NCI-H82 treated with DMSO at 0.1 percent for 48 hours (cell line): ENCODE results near the gene ANKRD63.

ENCODE experiments used
- DNase-seq: peaks from one replicate; lab custom pipeline; 2025; ENCODE audit not compliant: unreplicated experiment; lab: John Stamatoyannopoulos, UW

Gene ANKRD63

GRCh38 chr15:40243126-40243810 is 39.6 kb downstream of the ANKRD63 start:
- no peak for DNase-seq

DNA sequence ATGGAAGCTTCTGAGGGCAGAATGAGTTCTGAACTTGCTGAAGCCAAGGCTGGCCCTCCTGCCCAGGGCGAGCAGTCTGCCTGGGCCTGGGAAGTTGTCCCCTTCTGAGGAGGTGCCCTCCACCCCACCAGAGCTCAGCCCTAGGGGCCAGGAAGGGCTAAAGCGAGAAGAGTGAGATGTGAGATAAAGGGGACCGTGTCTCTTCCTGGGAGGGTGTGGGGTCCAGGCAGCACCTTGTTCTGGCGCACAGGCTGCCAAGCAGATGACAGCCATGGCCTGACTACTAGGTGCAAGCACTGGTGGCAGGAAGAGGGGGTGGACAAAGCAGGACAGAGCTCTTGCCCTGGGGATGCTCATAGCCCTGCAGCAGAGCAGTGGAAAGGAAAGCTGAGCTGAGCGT is 40.3 kb downstream of the ANKRD63 start:
- DNase-seq: no peak

DNA sequence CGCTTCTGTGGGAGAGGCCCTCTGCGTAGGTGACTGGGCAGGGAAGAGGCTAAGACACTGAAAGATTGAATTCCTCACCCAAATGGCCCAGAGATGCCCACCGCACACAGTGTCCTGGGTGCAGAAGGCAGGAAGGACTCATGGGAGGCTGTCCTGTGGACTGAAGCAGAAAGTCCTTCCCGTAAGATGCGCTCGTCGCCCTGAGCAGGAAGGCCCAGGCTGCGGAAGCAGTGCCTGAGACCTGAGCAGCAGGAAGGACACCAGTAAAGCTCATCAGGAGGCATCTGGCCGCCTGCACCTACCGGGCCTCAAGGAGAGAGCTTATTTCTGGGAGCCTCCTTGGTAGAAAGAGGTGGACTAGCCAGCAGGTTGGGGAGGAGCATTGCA is 40.7 kb downstream of the ANKRD63 start:
- no peak for DNase-seq

DNA sequence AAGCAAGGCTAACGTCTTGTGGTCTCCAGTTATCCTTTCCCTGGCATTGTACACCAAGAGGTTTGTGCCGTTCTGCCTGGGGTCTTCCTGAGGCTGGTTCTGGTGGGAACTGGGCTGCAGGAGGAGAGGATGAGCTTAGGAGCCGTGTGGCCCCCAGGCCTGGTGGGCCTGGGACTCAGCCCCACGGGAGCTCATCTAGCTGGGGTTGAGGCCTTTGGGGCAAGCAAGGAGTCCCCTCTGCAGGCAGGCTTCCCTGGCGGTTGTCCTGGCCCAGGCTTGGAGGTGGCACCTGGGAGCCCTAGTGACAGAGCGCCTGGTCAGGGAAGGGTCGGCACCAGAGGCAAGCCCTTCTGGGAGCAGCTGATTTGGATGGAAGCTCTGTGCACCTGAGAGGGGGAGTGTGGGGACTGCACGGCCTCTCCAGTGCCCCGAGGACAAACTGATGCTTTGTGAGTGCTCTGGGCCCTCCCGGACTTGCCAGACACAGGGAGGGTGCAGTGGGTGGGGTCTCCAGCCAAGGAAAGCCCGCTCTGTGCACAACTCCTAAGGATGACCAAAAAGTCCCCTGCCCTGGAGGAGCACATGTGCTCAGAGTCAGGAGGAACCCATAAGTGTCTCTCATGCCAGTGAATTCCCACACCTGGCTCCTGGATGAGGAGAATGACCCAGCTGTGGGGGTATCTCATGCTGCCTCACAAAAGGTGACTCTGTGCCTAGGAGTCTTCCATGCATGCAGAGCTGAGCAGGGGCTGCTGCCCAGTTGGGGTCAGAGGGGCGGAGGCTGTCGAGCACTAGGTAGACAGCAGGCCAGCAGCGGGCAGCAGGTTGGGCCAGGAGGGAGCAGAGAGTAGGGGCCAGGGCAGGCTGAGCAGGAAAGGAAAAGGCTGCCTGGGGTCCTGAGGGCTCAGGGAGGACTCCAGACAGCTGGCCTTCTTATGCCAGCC is 41.3 kb downstream of the ANKRD63 start:
- DNase-seq: no peak

- no peak for DNase-seq
Observed at GRCh38 chr15:40240619-40241221, 42.1 kb downstream of the ANKRD63 start.

- no peak for DNase-seq
Observed at GRCh38 chr15:40239693-40240618, 42.9 kb downstream of the ANKRD63 start.

DNA sequence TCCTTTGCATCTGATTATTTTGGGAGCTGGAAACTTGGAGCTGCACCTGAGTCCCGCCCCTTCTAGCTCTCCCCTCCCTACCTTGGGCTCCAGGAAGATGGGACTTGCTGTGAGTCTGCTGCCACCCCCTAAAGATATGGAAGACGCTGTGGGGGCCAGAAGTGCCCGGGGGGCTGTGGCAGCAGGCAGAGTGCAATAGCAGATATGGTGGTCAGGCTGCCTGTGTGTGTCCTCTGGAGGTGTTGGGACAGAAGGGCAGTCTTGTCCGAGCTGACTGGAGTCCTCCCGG is 43.5 kb downstream of the ANKRD63 start:
- DNase-seq: no peak

DNA sequence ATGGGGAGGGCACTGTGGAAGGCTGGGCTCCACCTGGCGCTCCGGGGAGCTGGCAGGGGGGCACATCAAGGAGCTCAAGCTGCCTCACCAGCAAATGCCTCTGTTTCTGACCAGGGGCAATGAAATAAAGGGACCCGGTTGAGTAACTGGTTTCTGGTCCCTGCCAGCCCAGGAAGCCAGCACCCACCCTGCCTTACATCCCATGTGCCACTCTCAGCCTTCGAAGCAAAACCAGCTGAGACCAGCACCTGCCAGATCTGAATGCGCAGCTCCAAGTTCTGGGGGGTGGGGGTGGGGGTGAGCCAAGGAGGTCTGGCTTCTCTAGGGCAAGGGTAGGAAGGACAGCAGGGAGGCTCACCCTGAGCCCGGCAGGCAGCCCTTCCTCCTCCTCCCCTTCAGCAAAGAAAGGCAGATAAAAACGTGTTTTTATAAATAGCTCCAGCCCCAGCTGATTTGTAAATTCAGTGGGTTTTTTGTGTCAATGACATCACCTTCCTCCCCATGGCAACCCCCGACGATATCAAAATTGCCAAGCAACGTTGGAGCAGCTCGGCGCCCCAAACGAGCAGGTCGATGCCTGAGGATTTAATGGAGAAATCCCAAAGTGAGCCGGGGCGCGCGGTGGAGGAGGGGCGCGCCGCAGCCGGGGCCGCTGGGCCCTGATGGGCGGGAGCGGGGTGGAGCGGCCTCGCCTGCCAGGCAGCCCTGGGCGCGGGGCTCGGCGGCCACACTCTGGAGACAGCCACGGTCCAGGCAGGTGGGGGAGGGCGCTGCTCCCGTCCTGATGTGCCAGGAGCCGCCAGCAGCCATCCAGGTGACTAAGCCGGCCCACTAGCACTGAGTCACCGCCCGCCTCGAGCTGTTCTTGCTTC is 44.1 kb downstream of the ANKRD63 start, which contains the start of gene PAK6:
TSS of gene PAK6 (plus strand) at position 532 of the 872 bp plus-strand sequence. CDS start 25,723 bp downstream, outside the sequence.
- DNase-seq: no peak

- no peak for DNase-seq
Observed at GRCh38 chr15:40235201-40235885, 47.5 kb downstream of the ANKRD63 start.

- DNase-seq: no peak
Observed at GRCh38 chr15:40234783-40235182, 48.1 kb downstream of the ANKRD63 start.

- no peak for DNase-seq
Observed at GRCh38 chr15:40233727-40234577, 48.9 kb downstream of the ANKRD63 start.

- no peak for DNase-seq
Observed at GRCh38 chr15:40232625-40233070, 50.2 kb downstream of the ANKRD63 start.
